ENCODE data around the gene CHD5.

CHD5 gene

DNA sequence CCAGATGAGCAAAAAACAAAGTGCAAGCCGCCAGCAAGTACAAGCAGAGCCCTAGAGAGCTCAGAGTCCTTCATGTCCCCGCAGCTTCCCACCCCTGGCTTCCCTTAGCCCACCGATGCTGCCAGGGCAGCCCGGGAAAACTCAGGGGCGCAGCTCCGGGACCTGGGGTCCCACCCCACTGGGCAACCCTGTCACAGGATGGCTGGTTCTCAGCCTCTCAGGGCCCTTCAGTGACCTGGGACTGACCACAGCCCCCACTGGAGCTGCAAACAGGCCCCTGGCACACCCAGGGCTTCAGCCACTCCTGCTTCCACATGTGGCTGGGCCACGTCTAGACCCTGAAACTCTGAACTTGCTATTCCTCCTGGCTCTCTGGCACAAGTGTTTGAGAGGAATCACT, 49.5 kb downstream of the CHD5 start:
- DNase-seq: no peak

DNA sequence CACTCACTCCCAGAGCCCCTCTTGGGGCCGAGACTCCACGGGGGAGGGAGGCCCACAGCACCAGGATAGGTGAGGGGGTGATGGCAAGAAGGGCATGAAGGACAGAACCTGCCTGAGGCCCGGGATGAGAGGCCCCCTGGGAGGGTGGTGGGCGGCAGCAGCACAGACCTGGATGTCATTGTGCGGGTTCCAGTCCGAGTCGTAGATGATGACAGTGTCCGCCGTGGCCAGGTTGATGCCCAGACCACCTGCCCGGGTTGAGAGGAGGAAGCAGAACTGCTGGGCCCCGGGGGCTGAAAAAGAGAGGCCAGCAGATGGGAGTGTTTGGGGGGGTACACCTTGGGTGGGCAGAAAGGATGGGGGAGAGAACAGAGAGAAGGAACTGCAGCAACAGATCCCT, 50.1 kb downstream of the CHD5 start:
- no peak for DNase-seq

DNA sequence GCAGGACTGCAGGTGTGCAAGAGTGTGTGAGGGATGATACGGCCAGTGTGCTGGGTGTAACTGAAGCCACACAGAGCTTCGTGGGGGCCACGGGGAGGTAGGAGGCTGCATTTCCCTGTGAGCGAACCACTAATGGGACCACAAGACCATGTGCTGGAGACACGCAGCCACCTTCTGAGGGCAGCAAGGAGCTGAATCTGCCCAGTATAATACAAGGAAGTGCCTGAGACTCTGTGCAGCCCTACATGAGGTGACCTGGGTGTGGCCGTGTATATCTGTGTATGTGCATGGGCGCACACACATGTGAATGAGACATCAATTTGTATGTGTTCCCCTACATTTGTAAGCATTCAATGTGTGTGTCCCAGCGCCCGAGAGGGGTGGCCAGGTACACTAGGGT, 50.8 kb downstream of the CHD5 start:
- DNase-seq: no peak

DNA sequence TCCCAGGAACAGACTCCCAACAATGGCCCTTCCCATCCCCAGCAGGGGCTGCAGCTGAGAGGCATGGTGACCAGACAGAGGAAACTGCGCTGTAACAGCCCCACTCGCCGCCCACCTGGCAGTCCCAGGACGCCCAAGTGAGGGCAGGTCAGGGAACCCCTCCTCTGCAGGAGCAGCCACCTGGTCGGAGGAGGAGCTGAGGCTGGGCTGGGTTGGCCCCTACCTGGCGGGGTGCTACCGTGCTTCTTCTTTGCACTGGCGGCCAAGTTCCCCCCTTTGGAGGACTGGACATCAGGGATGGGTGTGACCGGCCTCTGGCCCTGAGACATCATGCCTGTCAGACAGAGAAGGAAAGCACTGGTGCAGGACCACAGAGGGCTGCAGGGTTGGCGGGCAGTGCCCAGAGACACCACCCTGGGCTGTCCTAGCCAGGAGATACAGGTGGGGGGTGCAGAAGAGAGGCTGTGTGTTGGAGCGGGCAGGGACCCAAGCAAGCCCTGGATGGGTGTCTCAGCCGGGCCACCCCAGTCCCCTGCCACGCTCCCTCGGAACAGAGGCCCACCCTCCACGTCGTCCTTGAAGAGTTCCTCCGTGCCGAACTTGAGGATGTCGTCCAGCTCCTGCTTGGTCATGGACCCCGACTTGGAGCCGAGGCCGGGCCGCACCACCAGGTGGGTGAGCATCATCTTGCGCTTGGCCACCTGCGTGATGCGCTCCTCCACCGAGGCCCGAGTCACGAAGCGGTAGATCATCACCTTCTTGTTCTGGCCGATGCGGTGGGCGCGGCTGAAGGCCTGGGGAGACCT, 51.6 kb downstream of the CHD5 start:
- DNase-seq: no peak

DNA sequence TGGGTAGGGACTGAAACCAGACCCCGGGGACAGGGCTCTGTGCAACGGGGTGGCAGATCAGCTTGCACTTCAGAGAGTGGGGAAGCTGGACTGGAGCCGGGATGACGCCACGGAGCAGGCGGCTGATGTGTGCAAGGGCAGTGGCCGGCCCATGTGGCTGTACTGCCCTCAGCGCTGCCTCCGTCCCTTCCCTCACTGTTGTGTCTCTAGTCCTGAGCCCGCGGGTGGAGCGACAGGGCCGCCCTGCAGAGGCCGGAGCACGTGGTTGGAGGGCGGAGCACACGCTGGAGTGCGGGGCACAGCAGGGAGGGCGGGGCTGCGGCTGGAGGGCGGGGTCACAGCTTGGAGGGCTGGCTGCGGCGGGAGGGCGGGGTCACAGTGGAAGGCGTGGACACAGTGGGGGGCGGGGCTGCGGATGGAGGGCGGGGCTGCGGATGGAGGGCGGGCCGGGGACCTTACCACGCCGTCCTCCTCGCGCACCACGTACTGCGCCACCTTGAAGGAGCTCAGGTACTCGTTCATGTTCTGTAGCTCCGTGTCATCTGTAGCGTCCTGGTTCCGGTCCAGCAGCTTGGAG, 52.4 kb downstream of the CHD5 start:
- DNase-seq: peak; percentile 87 to 88

DNA sequence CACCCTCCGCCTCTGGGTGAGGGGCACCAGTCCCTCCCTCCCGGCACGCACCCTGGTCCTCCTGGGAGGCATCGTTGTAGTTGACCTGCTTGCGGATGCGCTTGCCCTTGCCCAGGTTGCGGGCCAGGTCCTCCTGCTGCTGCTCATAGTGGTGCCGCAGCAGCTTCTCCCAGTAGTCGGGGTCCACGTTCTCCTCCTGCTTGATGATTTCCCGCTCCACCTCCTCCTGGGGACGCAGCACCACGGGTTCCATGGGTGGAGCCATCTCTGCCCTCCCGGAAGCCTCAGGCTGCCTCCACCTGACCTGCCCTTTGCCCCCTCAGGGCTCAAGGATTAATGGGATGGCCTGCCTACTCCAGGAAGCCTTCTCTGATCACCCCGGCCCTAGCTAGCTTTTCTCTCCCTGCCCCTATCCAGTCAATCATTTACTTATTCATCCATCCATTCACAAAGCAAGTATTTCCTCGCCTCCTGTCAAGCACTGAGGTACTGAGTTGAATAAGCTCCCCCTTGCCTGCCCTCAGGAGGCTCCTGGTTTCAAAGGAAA, 53.5 kb downstream of the CHD5 start:
- DNase-seq: no peak

DNA sequence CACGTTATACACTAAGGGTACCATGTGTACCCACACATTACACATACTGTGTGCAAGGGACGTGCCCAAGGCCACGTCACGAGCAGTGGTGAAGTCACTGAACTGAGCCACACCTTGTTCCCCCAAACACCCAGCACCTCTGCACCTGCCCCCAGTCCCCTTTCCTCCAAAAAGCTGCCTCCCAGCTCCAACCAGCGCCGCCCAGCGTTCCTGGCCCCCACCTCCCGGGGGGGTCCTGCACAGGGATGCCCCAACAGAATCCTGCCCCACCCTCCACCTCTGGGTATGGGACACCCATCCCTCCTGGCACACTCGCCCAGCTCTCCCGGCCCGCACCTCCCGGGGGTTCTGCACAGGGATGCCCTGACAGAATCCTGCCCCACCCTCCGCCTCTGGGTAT, 54.1 kb downstream of the CHD5 start:
- no peak for DNase-seq

DNA sequence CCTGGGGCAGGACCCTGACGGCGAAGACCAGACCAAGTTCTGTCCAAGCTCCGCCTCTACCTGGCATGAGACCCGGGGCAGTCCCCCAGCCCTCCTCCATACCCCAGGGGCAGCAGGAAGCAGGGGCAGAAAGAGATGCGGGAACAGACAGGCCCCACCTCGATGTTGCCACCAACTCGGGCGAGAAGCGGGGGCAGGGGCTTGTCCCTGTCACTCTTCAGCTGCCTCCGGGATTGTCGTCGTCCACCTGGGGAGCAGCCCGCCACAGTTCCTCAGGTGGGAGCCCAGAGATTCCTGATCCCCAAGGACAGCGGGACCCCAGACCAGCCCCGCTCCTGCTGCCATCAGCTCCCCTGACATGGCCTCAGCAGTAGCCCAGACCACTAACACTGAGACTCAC, 54.8 kb downstream of the CHD5 start:
- no peak for DNase-seq

DNA sequence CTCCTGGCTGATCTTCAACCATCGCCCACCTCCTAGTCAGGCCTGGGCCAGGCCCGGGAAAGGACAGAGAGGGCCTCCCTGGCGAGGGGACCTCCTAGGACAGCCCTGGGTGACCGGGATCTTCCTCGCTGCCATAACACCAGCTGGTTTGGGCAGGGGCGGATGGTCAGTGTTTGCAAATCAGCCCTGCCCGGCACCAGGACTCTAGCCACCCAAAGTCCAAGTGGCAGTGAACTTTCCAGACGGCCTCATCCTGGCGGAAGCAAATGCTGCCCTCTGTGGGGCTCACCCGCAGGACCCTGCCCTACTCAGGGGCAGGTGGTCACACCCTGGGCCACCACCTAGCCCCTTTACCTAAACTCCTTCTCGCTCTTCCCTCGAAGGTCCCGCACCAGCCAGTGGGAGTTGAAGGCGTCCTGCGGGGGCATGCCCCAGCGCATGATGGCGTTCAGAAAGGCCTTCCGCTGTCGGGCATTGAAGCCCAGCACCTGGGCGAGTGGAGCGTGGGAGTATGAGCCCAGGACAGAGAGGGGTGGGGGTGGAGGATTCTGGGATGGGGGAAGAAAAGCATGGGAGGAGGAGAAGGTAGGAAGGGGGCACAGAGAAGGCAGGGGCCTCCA, 55.3 kb downstream of the CHD5 start:
- DNase-seq: no peak

DNA sequence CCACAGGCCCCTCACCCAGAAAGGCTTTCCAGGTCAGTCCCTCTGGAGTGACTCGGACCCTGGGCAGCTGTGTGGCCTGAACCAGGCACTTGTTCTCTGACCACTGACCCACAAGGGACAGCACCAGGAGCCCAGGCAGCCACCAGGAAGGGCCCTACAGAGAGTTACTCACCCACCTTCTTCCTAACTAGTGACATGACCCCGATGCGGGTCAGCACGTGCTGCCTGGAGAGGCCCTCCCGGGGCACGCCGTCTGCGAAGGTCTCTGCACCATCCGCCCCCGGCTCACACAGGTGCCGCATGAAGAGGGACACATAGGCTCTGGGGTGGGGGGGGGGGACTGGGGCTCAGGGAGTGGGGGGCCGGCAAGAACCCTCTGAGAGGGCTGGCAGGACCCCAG, 55.8 kb downstream of the CHD5 start:
- no peak for DNase-seq

DNA sequence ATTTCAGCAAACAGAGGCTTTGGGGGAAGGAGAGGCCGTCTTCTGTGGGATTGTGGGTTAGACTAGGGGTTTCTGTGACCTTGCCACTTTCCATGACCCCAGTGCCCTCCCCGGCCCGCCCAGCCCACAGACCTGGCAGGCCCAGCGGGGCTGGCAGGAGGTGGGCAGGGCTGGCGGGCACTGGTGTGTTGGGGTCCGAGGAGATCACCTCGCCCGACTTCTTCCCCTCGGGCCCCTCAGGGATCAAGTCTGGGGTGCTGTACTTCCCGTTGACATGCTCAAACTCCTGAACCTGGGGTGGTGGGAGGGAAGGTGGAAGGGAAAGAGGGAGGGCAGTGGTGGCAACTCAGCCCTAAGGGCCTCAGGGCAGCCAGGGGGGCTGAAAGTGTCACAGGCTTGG, 56.3 kb downstream of the CHD5 start:
- DNase-seq: no peak

DNA sequence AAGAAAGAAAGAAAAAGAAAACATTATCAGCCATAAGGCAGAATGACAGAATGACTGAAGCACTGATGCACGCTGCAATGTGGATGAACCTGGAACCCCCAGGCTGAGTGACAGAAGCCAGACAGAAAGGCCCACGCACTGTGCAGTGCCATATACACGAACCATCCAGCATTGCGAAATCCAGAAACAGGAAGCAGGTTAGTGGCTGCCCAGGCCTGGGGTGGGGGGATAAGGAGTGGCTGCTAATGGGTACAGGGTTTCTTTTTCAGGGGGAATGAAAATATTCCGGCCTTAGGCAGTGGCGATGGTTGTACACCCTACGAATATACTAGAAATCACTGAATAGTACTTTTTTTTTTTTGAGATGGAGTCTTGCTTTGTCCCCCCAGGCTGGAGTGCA, 57.0 kb downstream of the CHD5 start:
- DNase-seq: peak; percentile 65 to 77

DNA sequence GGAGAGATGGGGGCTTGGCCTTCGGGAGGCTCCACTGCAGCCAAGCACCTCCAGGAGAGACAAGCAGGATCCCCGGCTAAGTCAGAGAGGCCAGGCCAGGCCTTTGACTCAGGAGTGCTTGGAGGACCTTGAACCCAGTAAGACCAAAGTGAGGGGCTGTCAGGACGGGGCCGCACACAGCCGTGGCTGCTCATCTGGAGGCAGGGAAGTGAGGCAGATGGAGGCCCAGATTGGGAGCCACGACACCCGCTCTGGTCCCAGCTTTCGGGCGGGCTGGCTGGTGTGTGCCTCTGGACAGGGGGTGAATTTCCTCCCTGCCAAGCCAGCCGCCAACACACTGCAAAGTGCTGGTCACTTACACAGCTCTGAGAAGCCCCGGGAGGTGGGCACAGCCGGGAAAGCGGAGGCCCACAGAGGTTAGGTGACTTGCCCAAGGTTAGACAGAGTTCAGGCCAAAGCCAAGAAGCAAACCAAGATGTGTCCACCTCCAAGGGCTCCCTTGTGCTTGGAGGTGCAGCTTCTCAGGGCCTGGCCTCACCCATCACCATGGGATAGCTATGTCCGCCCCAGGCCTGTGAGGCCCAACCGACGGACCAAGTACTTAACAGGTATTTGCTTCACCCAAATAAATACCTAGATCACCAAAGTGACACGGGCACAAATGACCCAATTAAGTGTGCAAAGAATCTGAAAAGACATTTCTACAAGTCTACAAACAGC, 58.3 kb downstream of the CHD5 start:
- no peak for DNase-seq

DNA sequence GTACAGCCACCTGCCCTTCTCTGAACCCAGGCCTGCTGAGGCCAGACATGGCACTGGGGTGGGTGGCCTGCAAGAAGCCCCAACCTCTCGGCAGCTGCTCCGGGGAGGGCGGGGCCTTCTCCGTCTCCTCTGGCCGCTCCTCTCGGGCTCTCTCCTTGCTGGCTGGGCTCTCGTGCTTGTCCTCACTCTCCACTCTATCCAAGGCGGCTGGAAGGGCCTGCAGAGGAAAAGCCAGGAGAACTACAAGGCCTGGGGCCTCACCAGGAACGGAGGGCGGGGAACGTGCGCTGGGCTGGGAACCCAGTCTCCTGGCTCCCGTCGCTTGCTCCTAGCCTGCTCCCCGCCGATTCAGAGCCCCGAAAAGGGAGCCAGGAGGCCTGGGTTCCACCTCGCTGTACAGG, 59.1 kb downstream of the CHD5 start:
- no peak for DNase-seq

DNA sequence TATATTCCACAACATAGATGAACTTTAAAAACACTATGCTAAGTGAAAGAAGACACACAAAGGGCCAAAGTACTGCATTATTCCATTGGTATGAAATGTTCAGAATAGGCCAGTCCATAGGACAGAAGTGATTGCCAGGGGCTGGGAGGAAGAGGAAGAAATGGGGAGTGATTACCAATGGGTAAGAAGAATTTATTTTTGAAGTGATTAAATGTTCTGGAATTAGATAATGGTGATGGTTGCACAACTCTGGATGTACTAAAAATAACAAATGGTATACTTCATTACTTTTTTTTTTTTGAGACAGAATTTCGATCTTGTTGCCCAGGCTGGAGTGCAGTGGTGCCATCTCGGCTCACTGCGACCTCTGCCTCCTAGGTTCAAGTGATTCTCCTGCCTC, 61.7 kb downstream of the CHD5 start:
- no peak for DNase-seq

DNA sequence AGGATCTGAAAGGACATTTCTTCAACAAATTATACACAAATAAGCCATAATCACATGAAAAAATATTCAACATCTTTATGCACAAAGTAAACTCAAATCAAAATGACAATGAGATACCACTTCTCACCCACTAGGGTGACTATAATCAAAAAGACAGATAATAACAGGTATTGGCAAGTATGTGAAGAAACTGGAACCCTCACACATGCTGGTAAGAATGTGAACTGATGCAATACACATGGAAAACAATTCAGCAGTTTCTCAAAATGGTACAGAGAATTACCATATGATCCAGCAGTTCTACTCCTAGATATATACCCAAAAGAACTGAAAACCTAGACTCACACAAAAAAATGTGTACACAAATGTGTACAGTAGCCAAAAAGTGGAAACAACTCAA, 62.5 kb downstream of the CHD5 start:
- DNase-seq: no peak

DNA sequence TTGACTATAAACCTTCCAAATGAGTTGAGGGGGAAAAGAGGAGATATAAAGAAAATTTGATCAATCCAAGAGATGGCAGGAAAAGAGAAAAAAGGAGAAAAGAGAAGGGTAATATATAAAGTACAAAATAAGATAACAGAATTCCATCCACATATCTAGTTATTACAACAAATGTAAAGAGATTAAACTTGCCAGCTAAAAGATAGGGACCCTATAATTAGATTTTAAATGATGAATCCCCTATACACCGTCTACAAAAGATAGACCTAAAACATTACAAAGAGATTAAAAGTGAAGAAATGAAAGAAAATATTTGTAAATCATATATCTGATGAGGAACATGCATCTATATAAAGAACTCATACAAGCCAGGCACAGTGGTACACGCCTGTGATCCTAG, 63.1 kb downstream of the CHD5 start:
- DNase-seq: no peak

DNA sequence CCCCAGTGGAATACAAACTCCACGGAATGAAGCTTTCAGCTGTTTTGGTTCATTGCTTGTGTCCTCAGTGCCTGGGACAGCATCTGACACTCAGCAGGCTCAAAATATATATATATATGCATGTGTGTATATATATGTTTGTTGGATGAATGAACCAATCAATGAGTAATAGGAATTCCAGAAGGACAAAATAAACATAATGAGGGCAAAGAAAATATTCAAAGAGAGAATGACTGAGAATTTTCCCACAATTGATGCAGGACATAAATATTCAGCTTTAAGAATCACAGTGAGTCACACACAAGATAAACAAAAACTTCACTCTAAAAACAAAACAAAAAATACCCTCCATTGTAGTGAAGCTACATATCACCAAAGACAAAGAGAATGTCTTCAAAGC, 64.0 kb downstream of the CHD5 start:
- no peak for DNase-seq

DNA sequence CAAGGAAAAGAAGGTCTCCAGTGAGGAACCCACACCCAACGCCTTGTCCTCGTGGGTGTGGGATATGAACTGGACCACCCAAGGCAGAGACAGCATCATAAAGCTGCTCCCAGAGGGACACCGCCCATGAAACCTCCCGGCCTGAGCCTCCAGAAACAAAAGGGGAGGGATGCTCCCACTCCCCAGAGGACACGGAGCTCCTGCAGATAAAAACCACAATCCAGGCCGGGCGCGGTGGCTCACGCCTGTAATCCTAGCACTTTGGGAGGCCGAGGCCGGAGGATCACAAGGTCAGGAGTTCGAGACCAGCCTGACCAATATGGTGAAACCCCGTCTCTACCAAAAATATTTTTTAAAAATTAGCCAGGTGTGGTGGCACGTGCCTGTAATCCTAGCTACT, 66.4 kb downstream of the CHD5 start:
- DNase-seq: no peak

DNA sequence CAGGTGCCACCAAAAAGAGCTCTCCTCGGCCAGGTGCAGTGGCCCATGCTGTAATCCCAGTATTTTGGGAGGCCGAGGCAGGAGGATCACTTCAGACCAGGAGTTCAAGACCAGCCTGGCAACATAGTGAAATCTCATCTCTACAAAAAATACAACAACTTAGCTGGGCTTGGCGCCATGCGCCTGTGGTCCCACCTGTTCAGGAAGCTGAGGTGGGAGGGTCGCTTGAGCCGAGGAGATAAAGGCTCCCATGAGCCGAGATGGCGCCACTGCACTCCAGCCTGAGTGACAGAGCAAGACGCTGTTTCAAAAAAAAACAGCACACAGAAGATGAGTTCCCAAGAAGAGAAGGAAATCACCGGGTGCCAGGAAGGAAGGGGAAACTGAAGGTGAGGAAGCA, 67.0 kb downstream of the CHD5 start:
- DNase-seq: no peak

DNA sequence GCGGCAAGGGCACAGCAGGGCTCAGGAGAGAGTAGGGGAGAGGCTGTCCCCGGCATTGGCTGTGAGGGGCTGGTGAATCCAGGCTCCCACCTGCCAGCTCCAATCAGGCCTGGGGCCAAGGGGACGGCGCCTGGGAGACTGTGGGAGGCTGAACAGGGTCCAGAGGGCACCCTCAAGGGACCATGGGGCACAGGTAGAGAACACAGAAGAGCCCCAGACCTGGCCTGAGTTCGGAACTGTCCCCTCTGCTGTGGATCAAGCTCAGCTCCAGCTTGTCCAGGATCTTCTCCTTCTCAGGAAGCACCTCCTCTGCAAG, 67.5 kb downstream of the CHD5 start:
- no peak for DNase-seq

DNA sequence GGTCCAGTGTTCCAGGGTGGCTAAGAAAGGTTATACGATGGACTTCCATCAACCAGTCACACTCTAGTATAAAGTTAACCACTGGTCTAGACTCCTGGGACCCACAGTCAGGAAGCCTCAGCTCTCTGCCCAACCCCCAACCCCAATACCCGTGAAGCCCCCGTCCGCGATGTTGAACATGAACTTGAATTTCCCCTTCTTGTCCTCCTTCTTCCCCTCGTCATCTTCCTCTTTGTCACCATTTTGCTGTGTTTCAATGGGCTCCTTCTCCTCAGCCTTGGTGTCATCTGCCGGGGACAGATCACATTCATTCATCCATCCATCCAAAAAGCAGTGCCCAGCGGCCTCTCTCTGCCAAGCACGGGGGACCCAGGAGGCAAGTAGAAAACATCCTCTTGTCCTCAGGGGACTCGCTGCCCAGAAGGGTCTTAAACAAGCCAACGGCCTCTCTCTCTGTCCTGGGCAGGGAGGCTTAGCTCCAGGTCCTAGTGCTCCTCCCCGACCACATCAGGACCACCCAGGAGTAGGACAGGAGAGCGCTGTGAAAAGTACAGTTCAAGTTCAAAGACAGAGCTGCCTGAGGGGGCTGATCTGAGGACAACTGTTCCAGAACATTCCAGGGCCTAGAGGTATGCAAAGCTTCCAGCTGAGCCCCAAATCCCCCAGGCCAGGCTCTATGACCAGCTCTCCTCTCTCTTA, 68.0 kb downstream of the CHD5 start:
- no peak for DNase-seq

DNA sequence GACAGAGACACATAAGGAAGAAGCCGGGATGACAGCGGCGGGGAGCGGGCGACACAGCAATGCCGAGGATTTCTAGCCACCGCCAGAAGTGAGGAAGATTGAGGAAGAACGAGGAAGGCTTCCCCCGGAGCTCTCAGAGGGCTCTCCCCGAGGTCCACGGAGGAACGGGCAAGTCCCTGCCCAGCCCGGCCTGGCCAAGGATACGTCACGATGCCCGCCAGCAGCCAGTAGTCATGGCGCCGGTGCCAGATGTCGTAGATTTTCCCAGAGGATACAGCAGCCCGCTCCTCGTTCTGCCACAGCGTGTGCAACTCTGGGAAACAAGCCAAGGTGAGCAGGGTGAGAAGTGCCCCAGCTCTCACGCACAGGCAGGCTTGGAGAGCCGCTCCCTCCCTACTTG, 68.5 kb downstream of the CHD5 start:
- DNase-seq: no peak

Measured in inflammatory macrophage (primary cell).